Glutamatergic neuron (in vitro differentiated cells): Measurements from ENCODE around the gene PINLYP. TPM values are rescaled to one million over a fixed set of nuclear protein-coding genes. Genes with fewer than 3 reads are reported as not detected.

ENCODE experiments used
- DNase-seq: peaks from one replicate; pipeline ENCODE4 v3.0.0; 2022
- H3K27ac Mint-ChIP-seq: one replicate; pipeline ENCODE4 v1.8.0; 2020; ENCODE audit warnings: mild to moderate bottlenecking, mixed read lengths, inconsistent platforms; ENCODE audit not compliant: unreplicated experiment
- H3K27me3 Mint-ChIP-seq: one replicate; pipeline ENCODE4 v1.8.0; 2020; ENCODE audit warnings: mild to moderate bottlenecking, moderate library complexity, mixed read lengths, inconsistent platforms; ENCODE audit not compliant: unreplicated experiment
- H3K36me3 Mint-ChIP-seq: one replicate; pipeline ENCODE4 v1.8.0; 2020; ENCODE audit warnings: mild to moderate bottlenecking, mixed read lengths, inconsistent platforms; ENCODE audit not compliant: unreplicated experiment
- H3K4me1 Mint-ChIP-seq: one replicate; pipeline ENCODE4 v1.8.0; 2020; ENCODE audit warnings: mild to moderate bottlenecking, low read depth, mixed read lengths, inconsistent platforms; ENCODE audit not compliant: unreplicated experiment
- H3K4me3 Mint-ChIP-seq: one replicate; pipeline ENCODE4 v1.8.0; 2020; ENCODE audit warnings: mild to moderate bottlenecking, mixed read lengths, inconsistent platforms; ENCODE audit not compliant: unreplicated experiment
- H3K9me3 Mint-ChIP-seq: one replicate; pipeline ENCODE4 v1.8.0; 2020; ENCODE audit warnings: mild to moderate bottlenecking, moderate library complexity, mixed read lengths, inconsistent platforms; ENCODE audit not compliant: unreplicated experiment
- total RNA-seq: library from RNA; stranded (reverse); fragmentation: NEBNext Ultra II Directional; extraction: Animal tissue kit (Norgen Biotek cat#: 25700); gene quantifications from one replicate; pipeline ENCODE4 v1.2.1, GENCODE V29; 2021; ENCODE audit not compliant: unreplicated experiment
- TF ChIP-seq, protein P1 (sequence below): fragments of 200-600 bp; sonication (generic); IDR thresholded peaks from one replicate; pipeline ENCODE4 v1.5.0; 2021; ENCODE audit not compliant: partially characterized antibody, unreplicated experiment

Gene PINLYP
- total RNA-seq, 1 donor from 2014 or later, result 0.96 TPM

DNA sequence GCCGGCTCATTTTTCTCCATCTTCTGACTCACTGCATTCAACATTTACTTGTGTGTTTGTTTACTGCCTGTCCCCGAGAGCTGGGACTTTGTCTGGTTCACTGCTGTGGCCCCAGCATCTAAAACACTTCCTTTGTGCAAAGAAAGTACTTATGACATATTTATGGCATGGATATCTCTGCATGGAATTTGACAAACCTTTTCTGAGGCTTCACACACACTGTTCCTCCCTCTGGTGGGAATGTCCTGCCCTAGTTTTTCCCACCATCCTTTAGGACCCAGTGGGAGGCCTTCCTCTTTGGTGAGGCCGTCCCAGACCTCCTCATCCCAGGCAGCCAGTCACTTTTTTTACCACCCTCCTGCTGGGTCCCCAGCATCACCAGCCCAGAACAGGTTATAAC, 34.9 kb downstream of the PINLYP start:
- no peak overlapping the region for H3K4me3 Mint-ChIP-seq
- DNase-seq, result no peak
- H3K36me3 Mint-ChIP-seq, result peaks cover 33% of the 10 kb centered on the region
- TF ChIP-seq, protein P1, sequence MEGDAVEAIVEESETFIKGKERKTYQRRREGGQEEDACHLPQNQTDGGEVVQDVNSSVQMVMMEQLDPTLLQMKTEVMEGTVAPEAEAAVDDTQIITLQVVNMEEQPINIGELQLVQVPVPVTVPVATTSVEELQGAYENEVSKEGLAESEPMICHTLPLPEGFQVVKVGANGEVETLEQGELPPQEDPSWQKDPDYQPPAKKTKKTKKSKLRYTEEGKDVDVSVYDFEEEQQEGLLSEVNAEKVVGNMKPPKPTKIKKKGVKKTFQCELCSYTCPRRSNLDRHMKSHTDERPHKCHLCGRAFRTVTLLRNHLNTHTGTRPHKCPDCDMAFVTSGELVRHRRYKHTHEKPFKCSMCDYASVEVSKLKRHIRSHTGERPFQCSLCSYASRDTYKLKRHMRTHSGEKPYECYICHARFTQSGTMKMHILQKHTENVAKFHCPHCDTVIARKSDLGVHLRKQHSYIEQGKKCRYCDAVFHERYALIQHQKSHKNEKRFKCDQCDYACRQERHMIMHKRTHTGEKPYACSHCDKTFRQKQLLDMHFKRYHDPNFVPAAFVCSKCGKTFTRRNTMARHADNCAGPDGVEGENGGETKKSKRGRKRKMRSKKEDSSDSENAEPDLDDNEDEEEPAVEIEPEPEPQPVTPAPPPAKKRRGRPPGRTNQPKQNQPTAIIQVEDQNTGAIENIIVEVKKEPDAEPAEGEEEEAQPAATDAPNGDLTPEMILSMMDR, result no peak
- peaks cover 9% of the 10 kb centered on the region for H3K27me3 Mint-ChIP-seq
- no peaks in the 10 kb centered on the region for H3K9me3 Mint-ChIP-seq
- no peaks in the 10 kb centered on the region for H3K4me1 Mint-ChIP-seq
- H3K27ac Mint-ChIP-seq, result no peak overlapping the region

GRCh38 chr19:43611788-43612187, 36.2 kb downstream of the PINLYP start, which contains the start of gene SRRM5:
SRRM5 (plus strand) TSS chr19:43612088; CDS start chr19:43612122, 34 bp downstream.
- no peaks in the 10 kb centered on the region for H3K4me1 Mint-ChIP-seq
- H3K36me3 Mint-ChIP-seq, result peaks cover 33% of the 10 kb centered on the region
- peaks cover 8% of the 10 kb centered on the region for H3K27me3 Mint-ChIP-seq
- no peak within 1 kb of the TSS for H3K27ac Mint-ChIP-seq
- peak within 1 kb of the TSS; percentile 46 for H3K4me3 Mint-ChIP-seq
- TF ChIP-seq, protein P1, result no peak
- DNase-seq, result no peak
- no peaks in the 10 kb centered on the region for H3K9me3 Mint-ChIP-seq

GRCh38 chr19:43612374-43612773, 36.8 kb downstream of the PINLYP start:
- no peak overlapping the region for H3K27ac Mint-ChIP-seq
- DNase-seq, result no peak

DNA sequence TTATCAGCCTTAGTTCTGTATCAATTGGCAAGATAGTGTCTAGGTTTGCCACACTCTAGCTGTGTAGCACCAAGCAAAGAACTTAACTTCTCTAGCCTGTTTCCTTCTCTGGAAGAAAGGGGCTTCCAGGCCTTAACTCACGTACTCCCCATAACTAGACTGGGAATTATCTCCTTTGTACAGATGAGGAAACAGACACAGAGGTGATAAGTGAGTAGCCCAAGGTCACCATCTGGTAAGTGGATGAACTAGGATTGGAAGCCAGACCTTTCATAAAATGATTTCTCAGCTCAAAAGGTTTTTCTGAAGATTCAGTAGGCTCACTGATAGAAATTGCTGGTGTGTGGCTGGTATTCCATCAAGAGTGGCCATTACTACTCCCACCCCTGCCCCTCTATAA, 40.7 kb downstream of the PINLYP start:
- no peak overlapping the region for H3K27ac Mint-ChIP-seq
- peaks cover 7% of the 10 kb centered on the region for H3K4me1 Mint-ChIP-seq
- peaks cover 12% of the 10 kb centered on the region for H3K9me3 Mint-ChIP-seq
- no peak for DNase-seq
- peaks cover 12% of the 10 kb centered on the region for H3K27me3 Mint-ChIP-seq
- H3K36me3 Mint-ChIP-seq, result peaks cover 26% of the 10 kb centered on the region
- TF ChIP-seq, protein P1, result no peak
- no peak overlapping the region for H3K4me3 Mint-ChIP-seq

More at GRCh38 chr19:43612374-43612773, 36.8 kb downstream of the PINLYP start:
- Mint-ChIP-seq H3K9me3 (no peaks in the 10 kb centered on the region), H3K27me3 (peaks cover 6% of the 10 kb centered on the region), H3K36me3 (peaks cover 33% of the 10 kb centered on the region), H3K4me3 (no peak overlapping the region), H3K4me1 (no peaks in the 10 kb centered on the region)
- TF ChIP-seq, protein P1, result no peak

DNA sequence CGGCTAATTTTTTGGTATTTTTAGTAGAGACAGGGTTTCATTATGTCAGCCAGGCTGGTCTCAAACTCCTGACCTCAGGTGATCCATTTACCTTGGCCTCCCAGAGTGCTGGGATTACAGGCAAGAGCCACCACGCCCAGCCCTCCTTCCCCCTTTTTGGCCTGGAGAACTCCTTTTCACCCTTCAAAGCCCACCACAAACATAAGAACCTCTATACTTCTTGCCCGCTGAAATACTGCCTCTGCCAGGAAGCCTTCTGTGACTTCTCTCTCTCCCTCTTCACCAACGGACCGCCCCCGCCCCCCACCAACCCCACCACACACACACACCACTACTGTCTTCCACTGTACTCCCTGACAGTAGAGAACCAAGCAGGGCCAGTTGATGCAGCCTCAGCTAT, 41.4 kb downstream of the PINLYP start:
- DNase-seq, result no peak
- peaks cover 26% of the 10 kb centered on the region for H3K36me3 Mint-ChIP-seq
- H3K4me1 Mint-ChIP-seq, result peaks cover 7% of the 10 kb centered on the region
- no peak overlapping the region for H3K4me3 Mint-ChIP-seq
- TF ChIP-seq, protein P1, result no peak
- peaks cover 12% of the 10 kb centered on the region for H3K27me3 Mint-ChIP-seq
- peaks cover 12% of the 10 kb centered on the region for H3K9me3 Mint-ChIP-seq
- H3K27ac Mint-ChIP-seq, result no peak overlapping the region
